GM12874 (cell line): Measurements from ENCODE around the gene GRK4.

Experiments
- TF ChIP-seq, protein P1 (sequence below): IDR thresholded peaks from 2 replicates; pipeline ENCODE4 v1.5.1; 2011; ENCODE audit warnings: low read depth, mild to moderate bottlenecking, control low read depth, low read length, moderate library complexity; ENCODE audit not compliant: insufficient read depth

The GRK4 gene

DNA sequence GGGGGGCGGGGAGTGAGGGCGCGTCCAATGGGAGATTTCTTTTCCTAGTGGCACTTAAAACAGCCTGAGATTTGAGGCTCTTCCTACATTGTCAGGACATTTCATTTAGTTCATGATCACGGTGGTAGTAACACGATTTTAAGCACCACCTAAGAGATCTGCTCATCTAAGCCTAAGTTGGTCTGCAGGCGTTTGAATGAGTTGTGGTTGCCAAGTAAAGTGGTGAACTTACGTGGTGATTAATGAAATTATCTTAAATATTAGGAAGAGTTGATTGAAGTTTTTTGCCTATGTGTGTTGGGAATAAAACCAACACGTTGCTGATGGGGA is 112.2 kb downstream of the GRK4 start:
- TF ChIP-seq, protein P1, sequence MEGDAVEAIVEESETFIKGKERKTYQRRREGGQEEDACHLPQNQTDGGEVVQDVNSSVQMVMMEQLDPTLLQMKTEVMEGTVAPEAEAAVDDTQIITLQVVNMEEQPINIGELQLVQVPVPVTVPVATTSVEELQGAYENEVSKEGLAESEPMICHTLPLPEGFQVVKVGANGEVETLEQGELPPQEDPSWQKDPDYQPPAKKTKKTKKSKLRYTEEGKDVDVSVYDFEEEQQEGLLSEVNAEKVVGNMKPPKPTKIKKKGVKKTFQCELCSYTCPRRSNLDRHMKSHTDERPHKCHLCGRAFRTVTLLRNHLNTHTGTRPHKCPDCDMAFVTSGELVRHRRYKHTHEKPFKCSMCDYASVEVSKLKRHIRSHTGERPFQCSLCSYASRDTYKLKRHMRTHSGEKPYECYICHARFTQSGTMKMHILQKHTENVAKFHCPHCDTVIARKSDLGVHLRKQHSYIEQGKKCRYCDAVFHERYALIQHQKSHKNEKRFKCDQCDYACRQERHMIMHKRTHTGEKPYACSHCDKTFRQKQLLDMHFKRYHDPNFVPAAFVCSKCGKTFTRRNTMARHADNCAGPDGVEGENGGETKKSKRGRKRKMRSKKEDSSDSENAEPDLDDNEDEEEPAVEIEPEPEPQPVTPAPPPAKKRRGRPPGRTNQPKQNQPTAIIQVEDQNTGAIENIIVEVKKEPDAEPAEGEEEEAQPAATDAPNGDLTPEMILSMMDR: no peak

GRCh38 chr4:3077796-3078195 is 114.4 kb downstream of the GRK4 start:
- TF ChIP-seq, protein P1: no peak

GRCh38 chr4:3079694-3080123 is 116.3 kb downstream of the GRK4 start:
- TF ChIP-seq, protein P1: no peak

DNA sequence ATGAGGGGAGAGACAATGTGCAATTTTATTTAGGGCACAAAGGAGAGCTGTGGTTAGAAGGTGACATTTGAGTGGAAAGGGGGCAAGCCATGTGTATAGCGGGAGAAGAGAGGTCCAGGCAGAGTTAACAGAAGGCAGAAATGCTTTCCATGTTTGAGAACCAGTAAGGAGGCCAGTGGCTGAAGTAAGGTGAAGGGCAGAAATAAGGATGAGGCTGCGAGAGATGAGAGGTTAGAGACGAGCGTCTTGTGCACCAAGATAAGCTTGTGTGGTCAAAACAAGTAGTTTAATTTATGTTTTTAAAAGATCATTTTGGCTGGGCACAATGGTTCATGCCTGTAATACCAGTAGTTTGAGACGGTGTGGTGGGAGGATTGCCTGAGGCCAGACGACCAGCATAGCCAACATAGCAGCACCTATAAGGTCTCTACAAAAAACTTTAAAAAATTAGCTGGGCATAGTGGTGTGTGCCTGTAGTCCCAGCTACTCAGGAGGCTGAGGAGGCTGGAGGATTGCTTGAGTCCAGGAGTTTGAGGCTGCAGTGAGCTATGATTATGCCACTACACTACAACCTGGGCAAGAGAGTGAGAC is 119.6 kb downstream of the GRK4 start:
- TF ChIP-seq, protein P1: no peak

DNA sequence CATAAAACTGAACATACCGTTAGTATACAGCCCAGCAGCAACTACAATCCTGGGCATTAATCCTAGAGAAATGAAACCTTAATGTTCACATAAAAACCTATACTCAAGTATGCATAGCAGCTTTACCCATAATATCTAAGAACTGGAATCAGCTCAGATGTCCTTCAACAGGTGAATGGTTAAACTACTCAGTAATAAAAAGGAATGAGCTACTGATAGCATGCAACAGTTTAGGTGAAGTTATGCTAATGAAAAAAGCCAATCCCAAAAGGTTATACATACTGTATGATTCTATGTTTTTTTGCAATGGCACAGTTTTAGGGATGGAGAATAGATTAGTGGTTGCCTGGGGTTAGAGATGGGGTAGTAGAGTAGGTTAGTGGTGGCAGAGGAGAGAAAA is 120.4 kb downstream of the GRK4 start:
- TF ChIP-seq, protein P1: no peak

GRCh38 chr4:3085948-3086670 is 122.7 kb downstream of the GRK4 start:
- TF ChIP-seq, protein P1: no peak

DNA sequence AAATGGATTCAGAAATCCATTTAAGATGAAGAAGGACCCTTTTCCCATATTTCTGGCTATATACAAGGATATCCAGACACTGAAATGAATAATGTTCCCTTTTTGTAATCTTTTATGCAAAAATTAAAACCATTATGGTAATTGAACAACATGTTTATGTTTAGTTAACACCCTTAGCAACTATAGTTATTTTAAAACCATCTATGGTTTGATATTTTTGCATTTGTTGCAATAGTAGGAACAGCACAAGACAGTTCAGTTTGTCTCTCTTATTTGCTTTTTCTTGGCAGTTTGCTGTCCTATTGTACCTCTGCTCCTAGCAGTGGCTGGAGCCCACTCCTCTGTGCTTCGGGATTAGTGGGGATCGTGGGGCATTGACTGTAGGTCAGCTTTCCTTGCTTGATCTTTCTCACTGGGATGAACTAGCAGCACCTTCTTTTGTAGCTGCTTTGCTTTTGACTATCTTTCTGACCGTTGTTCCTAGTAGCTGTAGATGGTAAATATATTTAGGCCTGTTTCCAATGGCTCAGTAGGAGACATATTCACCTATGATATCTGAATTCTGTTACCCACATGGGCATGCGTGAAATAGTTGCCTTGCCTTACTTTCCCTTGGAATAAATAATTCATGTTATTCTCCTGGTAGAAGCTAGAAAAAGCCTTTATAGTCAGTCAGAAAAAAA is 123.9 kb downstream of the GRK4 start:
- TF ChIP-seq, protein P1: no peak
